ENCODE measurements around the gene SLC35B2.

Gene SLC35B2

GRCh38 chr6:44264154-44265006 lies 7.1 kb upstream of the SLC35B2 start:
- DNase-seq (ENCODE audit: low spot score), result peak; percentile 21
- H3K27ac ChIP-seq, result peak overlapping the region; percentile 67
- ChIA-PET POLR2A (ENCODE audit: low non-redundant PET) (no interaction called here), CTCF (interaction anchor here (0.6 to 1.8 kb wide), 5 partner anchors 11 to 310 kb away, joined by 3 to 4 read pairs (median 3); no protein-coding TSS in a partner anchor)
- no peak for TF ChIP-seq CTCF (conservative IDR thresholded peaks at IDR 0.05; ENCODE audit: low read depth)

GRCh38 chr6:44263354-44264100 lies 6.2 kb upstream of the SLC35B2 start:
- DNase-seq (ENCODE audit: low spot score), result no peak
- POLR2A ChIA-PET (ENCODE audit: low non-redundant PET), result no interaction called here
- H3K27ac ChIP-seq, result no peak overlapping the region
- CTCF ChIA-PET, result interaction anchor here (1.0 to 1.8 kb wide), 2 partner anchors 12 to 40 kb away, joined by 3 read pairs; no protein-coding TSS in a partner anchor
- TF ChIP-seq CTCF (conservative IDR thresholded peaks at IDR 0.05; ENCODE audit: low read depth), result no peak

GRCh38 chr6:44262467-44263353 lies 5.4 kb upstream of the SLC35B2 start:
- ChIA-PET CTCF (interaction anchor here (0.6 to 1.8 kb wide), 3 partner anchors 13 to 73 kb away, joined by 3 read pairs; no protein-coding TSS in a partner anchor), POLR2A (ENCODE audit: low non-redundant PET) (interaction anchor here (1.1 kb wide), 1 partner anchor 16 kb away, joined by 4 read pairs; the partner anchor contains the start of gene HSP90AB1)
- DNase-seq (ENCODE audit: low spot score), result no peak
- TF ChIP-seq CTCF (conservative IDR thresholded peaks at IDR 0.05; ENCODE audit: low read depth), result no peak
- peak overlapping the region; percentile 4; the same call in 1 of the 2 replicates for H3K27ac ChIP-seq

GRCh38 chr6:44261581-44261980 lies 4.3 kb upstream of the SLC35B2 start:
- CTCF ChIA-PET, result interaction anchor here (1.5 kb wide), 1 partner anchor 24 kb away, joined by 3 read pairs; no protein-coding TSS in a partner anchor
- no peak for DNase-seq (ENCODE audit: low spot score)
- POLR2A ChIA-PET (ENCODE audit: low non-redundant PET), result no interaction called here
- no peak overlapping the region for H3K27ac ChIP-seq
- TF ChIP-seq CTCF (conservative IDR thresholded peaks at IDR 0.05; ENCODE audit: low read depth), result no peak

- H3K27ac ChIP-seq, result no peak overlapping the region; the same call in 1 of the 2 replicates
- no peak for TF ChIP-seq CTCF (conservative IDR thresholded peaks at IDR 0.05; ENCODE audit: low read depth)
- DNase-seq (ENCODE audit: low spot score), result no peak
- ChIA-PET POLR2A (ENCODE audit: low non-redundant PET) (no interaction called here), CTCF (no interaction called here)
Observed at GRCh38 chr6:44260451-44261297, 3.3 kb upstream of the SLC35B2 start.

Data from RWPE1 (cell line).